Heart left ventricle (tissue), 16 donors: ENCODE results near the gene AGXT. TPM values are rescaled to one million over a fixed set of nuclear protein-coding genes. Genes with fewer than 3 reads are reported as not detected.

Experiments
- ATAC-seq, 4 donors: fragments of 200-7000 bp; cut with Tn5 transposase; one replicate each; pipeline ENCODE4 v1.9.1; 2020 to 2022; ENCODE audit warnings: moderate library complexity in 4 of 4, mild to moderate bottlenecking in 3 of 4, moderate number of reproducible peaks in 1 of 4
- DNase-seq, 5 donors: peaks; one replicate each; pipeline ENCODE4 v3.0.0-alpha.2; 2020
- H3K27ac ChIP-seq, 12 donors: fragments of 200-600 bp; sonication (generic) in 4 of 12; one replicate each; pipeline versions ENCODE4 v1.5.0 to v1.8.0; 2016 to 2022; ENCODE audit warnings: mild to moderate bottlenecking in 2 of 12
- H3K27me3 ChIP-seq, 9 donors: fragments of 200-600 bp; sonication (generic) in 2 of 9; one replicate each; pipeline versions ENCODE4 v1.5.1 to v1.8.0; 2016 to 2022; ENCODE audit warnings: mild to moderate bottlenecking in 3 of 9
- H3K36me3 ChIP-seq, 9 donors: fragments of 200-600 bp; sonication (generic) in 2 of 9; one replicate each; pipeline versions ENCODE4 v1.5.0 to v1.8.0; 2018 to 2022; ENCODE audit warnings: mild to moderate bottlenecking in 2 of 9
- H3K4me1 ChIP-seq, 12 donors: fragments of 200-600 bp; sonication (generic) in 4 of 12; one replicate each; pipeline versions ENCODE4 v1.5.0 to v1.8.0; 2016 to 2022; ENCODE audit warnings: mild to moderate bottlenecking in 3 of 12
- H3K4me3 ChIP-seq, 12 donors: fragments of 200-600 bp; sonication (generic) in 4 of 12; one replicate each; pipeline versions ENCODE4 v1.5.0 to v1.8.0; 2017 to 2022; ENCODE audit warnings: mild to moderate bottlenecking in 9 of 12, moderate library complexity in 4 of 12
- H3K9me3 ChIP-seq, 12 donors: fragments of 200-600 bp; sonication (generic) in 4 of 12; one replicate each; pipeline versions ENCODE4 v1.5.0 to v1.8.0; 2016 to 2022; ENCODE audit warnings: mild to moderate bottlenecking in 1 of 12
- POLR2A ChIP-seq, 2 donors: fragments of 450-650 bp; IDR thresholded peaks; one replicate each; pipeline ENCODE4 v1.6.1; 2017; ENCODE audit warnings: antibody characterized with exemption in 2 of 2, mild to moderate bottlenecking in 2 of 2, moderate library complexity in 2 of 2
- WGBS, 4 donors: extraction: QIAGEN DNeasy Blood & Tissue Kit in 2 of 4; methylation state at CpG; one replicate each; pipeline versions ENCODE4 v1.1.5 to v1.1.7; 2013 to 2018; 5-methylcytosine and 5-hydroxymethylcytosine counted together
- intact Hi-C, 10 donors: fragments of 100-400 bp; cut with DNase I; formaldehyde crosslinking; loops; one replicate each; pipeline versions ENCODE4 v1.11.1 to v1.14.2; 2022
- polyA plus RNA-seq, 2 donors: library from polyadenylated mRNA; stranded (reverse); fragments of 200-250 nt; gene quantifications; one replicate each; pipeline ENCODE4 v1.2.3, GENCODE V29; 2013
- total RNA-seq, 9 donors: library from RNA; depleted of rRNA in 2 of 9; stranded (reverse); fragments of >200 nt in 2 of 9; fragmentation: NEBNext Ultra II Directional in 3 of 9; extraction: Animal tissue kit (Norgen Biotek cat#: 25700) in 3 of 9; gene quantifications; one replicate each; pipeline versions ENCODE4 v1.1.0 to v1.2.4, GENCODE V29; 2016 to 2023
- TF ChIP-seq, protein P1 (sequence below), 12 donors: fragments of 200-600 bp; sonication (generic) in 4 of 12; IDR thresholded peaks; one replicate each; pipeline versions ENCODE4 v1.5.0 to v1.8.0; 2018 to 2022; ENCODE audit warnings: antibody characterized with exemption in 12 of 12, mild to moderate bottlenecking in 5 of 12
- donor health status: ischemic (EF 13 %, LVEDD 7.1; RV severe dilation, severe dysfunction).
- donor health status: healthy with polysubstance abuse.
- donor health status: DM: no; HTN: yes; CAD: no.
- donor health status: DM: no; HTN: no; CAD: no.
- donor health status: ischemic (EF 25% LVEDD 6.9; RV normal size, moderate dysfunction).
- donor health status: ischemic (EF 25% LVEDD 5.7; RV mildly dilated, moderate dysfunction).
- donor health status: healthy.
- donor health status: DM: yes; HTN: yes; CAD: no.
- donor health status: ischemic (EF 35%, LVEDD 5.7; RV mildly dilated, moderate dysfunction).
- donor health status: nonischemic (EF 11% LVEDD 7.7; RV severe dilation, severe dysfunction).
- donor health status: DM: yes; HTN: yes; CAD: no.
- donor health status: PGD.
- donor health status: ischemic (EF 29% LVEDD 5.4; RV normal size, mild dysfunction).
- donor health status: nonischemic (EF 23%, LVEDD 6.1; RV moderate dilation, normal function).

AGXT gene
- total and polyA plus RNA-seq, 11 donors: 0.06 TPM; not detected in 10

DNA sequence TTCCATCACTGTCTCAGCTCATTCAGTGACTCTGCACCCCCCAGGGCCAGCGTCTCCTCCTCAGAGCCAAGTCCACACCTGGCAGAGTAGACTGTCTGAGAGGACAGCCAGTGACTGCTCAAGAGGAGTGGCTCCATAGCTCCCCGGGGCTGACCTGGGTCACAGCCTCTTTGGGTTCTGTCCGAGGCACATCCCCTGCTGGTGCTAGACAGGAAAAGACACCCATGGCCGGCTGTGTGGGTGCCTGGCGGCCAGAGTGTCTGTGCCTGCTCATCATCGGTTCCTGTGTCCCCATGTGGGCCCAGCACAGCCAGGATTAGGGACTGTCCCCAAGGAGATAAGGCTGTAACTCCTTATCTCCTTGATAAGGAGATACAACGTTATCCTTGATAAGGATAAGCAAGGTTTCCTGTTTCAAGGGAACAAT, 34.0 kb downstream of the AGXT start:
- Histone ChIP-seq H3K27ac (no peak overlapping the region), H3K27me3 (no peaks in the 10 kb centered on the region), H3K4me3 (no peak overlapping the region), H3K36me3 (no peaks in the 10 kb centered on the region), H3K4me1 (peaks cover 0 to 26% (median 16%) of the 10 kb centered on the region in 12 donors), H3K9me3 (peaks cover 0 to 8% (median 0%) of the 10 kb centered on the region in 12 donors)
- DNase-seq: peak in 2 of 5 donors; percentile 17 to 37
- TF ChIP-seq, protein P1, sequence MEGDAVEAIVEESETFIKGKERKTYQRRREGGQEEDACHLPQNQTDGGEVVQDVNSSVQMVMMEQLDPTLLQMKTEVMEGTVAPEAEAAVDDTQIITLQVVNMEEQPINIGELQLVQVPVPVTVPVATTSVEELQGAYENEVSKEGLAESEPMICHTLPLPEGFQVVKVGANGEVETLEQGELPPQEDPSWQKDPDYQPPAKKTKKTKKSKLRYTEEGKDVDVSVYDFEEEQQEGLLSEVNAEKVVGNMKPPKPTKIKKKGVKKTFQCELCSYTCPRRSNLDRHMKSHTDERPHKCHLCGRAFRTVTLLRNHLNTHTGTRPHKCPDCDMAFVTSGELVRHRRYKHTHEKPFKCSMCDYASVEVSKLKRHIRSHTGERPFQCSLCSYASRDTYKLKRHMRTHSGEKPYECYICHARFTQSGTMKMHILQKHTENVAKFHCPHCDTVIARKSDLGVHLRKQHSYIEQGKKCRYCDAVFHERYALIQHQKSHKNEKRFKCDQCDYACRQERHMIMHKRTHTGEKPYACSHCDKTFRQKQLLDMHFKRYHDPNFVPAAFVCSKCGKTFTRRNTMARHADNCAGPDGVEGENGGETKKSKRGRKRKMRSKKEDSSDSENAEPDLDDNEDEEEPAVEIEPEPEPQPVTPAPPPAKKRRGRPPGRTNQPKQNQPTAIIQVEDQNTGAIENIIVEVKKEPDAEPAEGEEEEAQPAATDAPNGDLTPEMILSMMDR (IDR thresholded peaks at IDR 0.05): no peak
- no peak for TF ChIP-seq POLR2A (IDR thresholded peaks at IDR 0.05)
- no peak for ATAC-seq
- 12 to 20% (median 15%) methylated on average over 4 to 7 of the region's 7 CpGs for WGBS, 4 donors
- intact Hi-C loops: no loop called here

DNA sequence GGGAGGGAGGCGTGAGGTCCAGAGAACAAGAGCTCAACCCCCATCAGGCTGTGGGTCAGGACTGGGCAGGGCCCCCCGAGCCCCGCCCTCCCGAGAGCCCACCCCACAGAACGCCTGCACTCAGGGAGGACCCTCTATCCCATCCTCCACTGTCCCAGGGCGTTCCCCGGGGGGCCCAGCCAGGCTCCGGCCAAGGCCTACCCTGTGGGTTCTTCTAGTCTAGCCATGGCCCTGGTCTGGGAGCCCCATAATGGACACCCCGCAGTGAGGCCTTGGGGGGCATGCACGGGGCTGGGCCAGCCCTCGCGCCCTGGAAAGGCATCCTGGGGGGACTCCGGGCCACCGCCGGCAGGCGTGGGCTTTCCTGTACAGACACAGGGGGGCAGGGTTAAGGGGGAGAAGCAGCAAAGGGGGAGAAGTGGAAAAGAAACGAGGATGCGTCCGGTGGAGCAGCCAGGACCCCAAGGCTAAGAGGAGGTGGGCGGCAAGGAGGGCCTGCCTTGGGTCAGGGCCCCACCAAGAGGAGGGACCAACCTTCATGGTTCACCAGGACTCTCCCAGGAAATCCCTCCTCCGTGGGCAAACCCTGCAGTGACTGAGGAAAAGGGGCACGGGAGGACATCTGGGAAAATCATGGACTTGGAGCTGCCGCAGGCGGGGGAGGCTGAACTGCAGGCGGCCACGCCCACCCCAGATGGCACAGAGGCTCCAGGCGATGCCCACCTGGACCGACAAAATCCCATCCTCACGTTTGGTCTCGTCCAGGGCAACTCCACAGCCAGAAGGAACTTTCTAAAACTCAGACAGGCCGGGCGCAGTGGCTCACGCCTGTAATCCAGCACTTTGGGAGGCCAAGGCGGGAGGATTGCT, 34.8 kb downstream of the AGXT start:
- Histone ChIP-seq H3K9me3 (peaks cover 0 to 8% (median 0%) of the 10 kb centered on the region in 12 donors), H3K4me3 (no peak overlapping the region), H3K27me3 (no peaks in the 10 kb centered on the region), H3K27ac (no peak overlapping the region), H3K36me3 (no peaks in the 10 kb centered on the region), H3K4me1 (peaks cover 0 to 18% (median 10%) of the 10 kb centered on the region in 12 donors)
- intact Hi-C loops: no loop called here
- no peak for TF ChIP-seq POLR2A (IDR thresholded peaks at IDR 0.05)
- TF ChIP-seq, protein P1 (IDR thresholded peaks at IDR 0.05): no peak
- peak in 3 of 5 donors; percentile 12 to 47 (median 22) for DNase-seq
- 82 to 89% (median 88%) methylated on average over 33 to 34 of the region's 34 CpGs for WGBS, 4 donors
- ATAC-seq: no peak

DNA sequence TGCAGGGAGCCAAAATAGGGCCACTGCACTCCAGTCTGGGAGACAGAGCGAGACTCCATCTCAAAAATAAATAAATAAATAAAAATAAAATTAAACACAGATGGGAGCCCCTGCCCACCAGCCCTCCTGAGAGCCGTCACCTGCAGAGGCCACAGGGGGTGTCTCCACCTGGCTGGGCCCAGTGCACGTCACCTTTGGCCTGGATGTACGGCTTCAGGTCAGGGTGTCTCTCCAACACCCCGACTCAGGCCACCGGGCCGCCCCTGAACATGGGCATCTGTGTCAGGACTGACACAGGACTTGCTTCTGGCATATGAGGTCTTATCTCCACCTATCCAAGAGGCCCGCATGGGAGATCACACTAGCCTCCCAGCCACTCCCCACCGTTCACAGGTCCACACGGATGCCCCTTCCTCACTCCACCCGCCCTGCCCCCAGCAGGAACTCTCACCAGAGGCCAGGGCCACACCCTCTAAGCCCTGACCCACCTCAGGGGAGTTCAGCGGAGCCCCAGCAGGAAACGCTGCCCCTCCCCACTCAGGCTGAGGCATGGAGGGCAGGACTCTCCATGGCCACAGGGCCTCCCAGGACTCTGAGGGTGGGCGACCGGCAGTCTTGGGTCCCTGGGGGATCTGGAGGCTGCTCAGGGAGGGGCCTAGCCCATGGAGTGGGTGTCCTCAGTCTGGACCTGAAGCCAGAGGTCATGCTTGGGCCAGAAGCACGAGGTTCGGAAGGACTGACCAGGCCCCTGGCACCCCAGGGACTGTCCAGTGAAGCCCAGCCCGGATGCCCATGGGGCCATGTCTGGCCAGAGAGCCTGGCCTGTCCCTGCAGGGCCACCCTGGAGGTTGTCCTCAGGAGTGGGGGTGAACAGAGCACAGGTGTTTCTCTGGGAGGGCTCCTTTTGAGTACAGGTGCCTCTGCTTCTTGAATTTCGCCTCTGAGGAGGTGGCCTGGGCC, 35.9 kb downstream of the AGXT start:
- 75 to 82% (median 79%) methylated on average over 13 to 19 of the region's 19 CpGs for WGBS, 4 donors
- peaks cover 0 to 7% (median under 1%) of the 10 kb centered on the region in 12 donors for H3K4me1 ChIP-seq
- peak in 1 of 4 donors; percentile 16 for ATAC-seq
- H3K36me3 ChIP-seq: no peaks in the 10 kb centered on the region
- peak in 3 of 5 donors; percentile 19 to 60 (median 23) for DNase-seq
- H3K27me3 ChIP-seq: no peaks in the 10 kb centered on the region
- H3K27ac ChIP-seq: no peak overlapping the region
- intact Hi-C loops: no loop called here
- H3K4me3 ChIP-seq: no peak overlapping the region
- H3K9me3 ChIP-seq: peaks cover 0 to 8% (median 0%) of the 10 kb centered on the region in 12 donors
- TF ChIP-seq POLR2A (IDR thresholded peaks at IDR 0.05): no peak

DNA sequence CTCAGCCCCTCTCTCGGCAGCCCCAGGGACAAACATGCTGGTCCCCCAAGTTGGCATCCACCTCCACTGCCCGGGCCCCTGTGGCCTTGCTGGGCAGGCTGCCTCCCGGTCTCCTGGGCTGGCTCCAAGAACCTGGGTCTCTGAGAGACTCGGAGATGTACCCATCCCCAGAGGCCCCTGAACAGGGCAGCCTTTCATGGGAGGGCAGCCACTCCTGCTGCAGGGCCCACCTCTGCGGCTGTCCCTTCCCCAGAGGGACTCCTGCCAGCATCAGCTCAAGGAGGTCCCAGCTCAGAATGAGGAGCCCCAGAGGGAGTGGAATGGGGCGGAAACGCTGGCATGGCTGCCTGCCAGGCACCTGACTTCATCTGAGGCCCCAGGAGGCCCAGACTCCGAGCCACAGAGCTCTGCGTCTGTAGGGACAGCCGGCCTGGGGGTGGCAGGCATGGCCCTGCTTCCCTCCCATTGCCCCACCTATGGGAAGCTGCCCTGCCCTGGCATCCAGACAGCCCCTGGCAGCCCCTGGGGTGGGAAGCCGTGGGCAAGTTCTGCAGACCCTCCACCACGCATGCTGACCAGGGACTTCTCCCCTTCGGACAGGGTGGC, 36.7 kb downstream of the AGXT start:
- no peaks in the 10 kb centered on the region for H3K36me3 ChIP-seq
- DNase-seq (peak in 3 of 5 donors; percentile 21 to 54 (median 25)), ATAC-seq (no peak)
- no peaks in the 10 kb centered on the region for H3K27me3 ChIP-seq
- TF ChIP-seq, protein P1 (IDR thresholded peaks at IDR 0.05): no peak
- no peak for TF ChIP-seq POLR2A (IDR thresholded peaks at IDR 0.05)
- H3K9me3 ChIP-seq: peaks cover 0 to 8% (median 0%) of the 10 kb centered on the region in 12 donors
- no peak overlapping the region for H3K4me3 ChIP-seq
- intact Hi-C loops: no loop called here
- 76 to 94% (median 80%) methylated on average over 11 to 13 of the region's 13 CpGs for WGBS, 4 donors
- H3K4me1 ChIP-seq: peaks cover 0 to 7% (median 0%) of the 10 kb centered on the region in 12 donors
- H3K27ac ChIP-seq: no peak overlapping the region
